Right lobe of liver (tissue), 6 donors: ENCODE measurements around the gene VAV3. TPM values are rescaled to one million over a fixed set of nuclear protein-coding genes. Genes with fewer than 3 reads are reported as not detected.
A peak's percentile ranks its signal among the peaks of the same experiment; 100 is the strongest.

Experiments used
- ATAC-seq, 4 donors: fragments of 200-7000 bp; cut with Tn5 transposase; one replicate each; pipeline ENCODE4 v1.9.1; 2020; ENCODE audit warnings: mild to moderate bottlenecking in 4 of 4, moderate library complexity in 4 of 4
- DNase-seq, 3 donors: peaks; one replicate each; pipeline ENCODE4 v3.0.0-alpha.2; 2020
- H3K27ac ChIP-seq, 3 donors: fragments of 200-600 bp; one replicate each; pipeline ENCODE4 v1.8.0; 2022
- H3K27me3 ChIP-seq, 2 donors: fragments of 200-600 bp; one replicate each; pipeline ENCODE4 v1.8.0; 2022
- H3K36me3 ChIP-seq, 4 donors: fragments of 200-600 bp; sonication (generic) in 1 of 4; one replicate each; pipeline versions ENCODE4 v1.5.1 to v1.8.0; 2017 to 2022; ENCODE audit warnings: control low read depth in 1 of 4
- H3K4me1 ChIP-seq, 4 donors: fragments of 200-600 bp; sonication (generic) in 1 of 4; one replicate each; pipeline versions ENCODE4 v1.5.1 to v1.8.0; 2017 to 2022; ENCODE audit warnings: control low read depth in 1 of 4
- H3K4me3 ChIP-seq, 3 donors: fragments of 200-600 bp; one replicate each; pipeline ENCODE4 v1.8.0; 2022
- H3K9me3 ChIP-seq, 4 donors: fragments of 200-600 bp; sonication (generic) in 1 of 4; one replicate each; pipeline versions ENCODE4 v1.5.1 to v1.8.0; 2017 to 2022; ENCODE audit warnings: control low read depth in 1 of 4
- POLR2A ChIP-seq: fragments of 450-650 bp; IDR thresholded peaks from one replicate; pipeline ENCODE4 v1.6.1; 2017; ENCODE audit warnings: antibody characterized with exemption, mild to moderate bottlenecking
- WGBS: methylation state at CpG from one replicate; pipeline ENCODE4 v1.1.6; 2018; ENCODE audit warnings: low coverage, low lambda C conversion rate; ENCODE audit not compliant: insufficient coverage; ENCODE audit errors: missing lambda C conversion rate; 5-methylcytosine and 5-hydroxymethylcytosine counted together
- intact Hi-C, 2 donors: fragments of 100-400 bp; cut with DNase I; formaldehyde crosslinking; loops; one replicate each; pipeline versions ENCODE4 v1.11.2 to v1.14.1; 2022
- total RNA-seq, 6 experiments: library from RNA; depleted of rRNA in 2 of 6; stranded (reverse); fragments of >200 nt in 2 of 6; fragmentation: NEBNext Ultra II Directional in 3 of 6; extraction: Animal tissue kit (Norgen Biotek cat#: 25700) in 3 of 6; gene quantifications; one replicate each; pipeline versions ENCODE4 v1.1.0 to v1.2.4, GENCODE V29; 2016 to 2023
- TF ChIP-seq, protein P1 (sequence below), 4 donors: fragments of 200-600 bp in 3 of 4; fragments of 450-650 bp in 1 of 4; IDR thresholded peaks; one replicate each; pipeline versions ENCODE4 v1.5.1 to v1.8.0; 2016 to 2022; ENCODE audit warnings: antibody characterized with exemption in 4 of 4, mild to moderate bottlenecking in 2 of 4
- donor health status: DM: no; HTN: yes; CAD: no.
- donor health status: DM: no; HTN: no; CAD: no.
- donor health status: DM: no; HTN: no; CAD: no.
- donor health status: DM: no; HTN: yes; CAD: no.
- donor health status: DM: no; HTN: yes; CAD: no.

VAV3 gene
- total RNA-seq, 6 experiments from 2014 or later: 0.77 to 3.6 (median 1.5) TPM

- no peaks in the 10 kb centered on the region for H3K36me3 ChIP-seq
- TF ChIP-seq, protein P1, sequence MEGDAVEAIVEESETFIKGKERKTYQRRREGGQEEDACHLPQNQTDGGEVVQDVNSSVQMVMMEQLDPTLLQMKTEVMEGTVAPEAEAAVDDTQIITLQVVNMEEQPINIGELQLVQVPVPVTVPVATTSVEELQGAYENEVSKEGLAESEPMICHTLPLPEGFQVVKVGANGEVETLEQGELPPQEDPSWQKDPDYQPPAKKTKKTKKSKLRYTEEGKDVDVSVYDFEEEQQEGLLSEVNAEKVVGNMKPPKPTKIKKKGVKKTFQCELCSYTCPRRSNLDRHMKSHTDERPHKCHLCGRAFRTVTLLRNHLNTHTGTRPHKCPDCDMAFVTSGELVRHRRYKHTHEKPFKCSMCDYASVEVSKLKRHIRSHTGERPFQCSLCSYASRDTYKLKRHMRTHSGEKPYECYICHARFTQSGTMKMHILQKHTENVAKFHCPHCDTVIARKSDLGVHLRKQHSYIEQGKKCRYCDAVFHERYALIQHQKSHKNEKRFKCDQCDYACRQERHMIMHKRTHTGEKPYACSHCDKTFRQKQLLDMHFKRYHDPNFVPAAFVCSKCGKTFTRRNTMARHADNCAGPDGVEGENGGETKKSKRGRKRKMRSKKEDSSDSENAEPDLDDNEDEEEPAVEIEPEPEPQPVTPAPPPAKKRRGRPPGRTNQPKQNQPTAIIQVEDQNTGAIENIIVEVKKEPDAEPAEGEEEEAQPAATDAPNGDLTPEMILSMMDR (IDR thresholded peaks at IDR 0.05): peak; percentile 67 to 74 (median 72)
- no peak for TF ChIP-seq POLR2A
- peaks cover 0 to 6% (median 0%) of the 10 kb centered on the region in 4 donors for H3K4me1 ChIP-seq
- 16% methylated on average over 6 of the region's 6 CpGs for WGBS
- H3K9me3 ChIP-seq: no peaks in the 10 kb centered on the region
- no peak overlapping the region for H3K27ac ChIP-seq
- no peak for DNase-seq
- no peaks in the 10 kb centered on the region for H3K27me3 ChIP-seq
- no peak overlapping the region for H3K4me3 ChIP-seq
- peak; percentile 79 to 84 (median 80) for ATAC-seq
- intact Hi-C loops: loop anchor here in 1 of 2 donors (5.0 kb wide), 1 partner anchor 340 kb away; no protein-coding TSS in a partner anchor
These were observed 182.6 kb downstream of the VAV3 start for GRCh38 chr1:107782217-107782845.

GRCh38 chr1:107781245-107781644, 183.7 kb downstream of the VAV3 start:
- Histone ChIP-seq H3K9me3 (no peaks in the 10 kb centered on the region), H3K27ac (no peak overlapping the region), H3K36me3 (no peaks in the 10 kb centered on the region), H3K4me1 (peaks cover 0 to 6% (median 0%) of the 10 kb centered on the region in 4 donors), H3K4me3 (no peak overlapping the region), H3K27me3 (no peaks in the 10 kb centered on the region)
- ATAC-seq (no peak), DNase-seq (no peak)
- 52% methylated on average over 2 of the region's 2 CpGs for WGBS
- intact Hi-C loops: loop anchor here in 1 of 2 donors (5.0 kb wide), 1 partner anchor 341 kb away; no protein-coding TSS in a partner anchor
- TF ChIP-seq, protein P1 (IDR thresholded peaks at IDR 0.05): no peak
- TF ChIP-seq POLR2A: no peak

GRCh38 chr1:107777664-107778047, 187.3 kb downstream of the VAV3 start:
- intact Hi-C loops: loop anchor here in 1 of 2 donors (5.0 kb wide), 1 partner anchor 345 kb away; no protein-coding TSS in a partner anchor
- Histone ChIP-seq H3K27me3 (no peaks in the 10 kb centered on the region), H3K4me3 (no peak overlapping the region), H3K4me1 (peaks cover 0 to 4% (median 0%) of the 10 kb centered on the region in 4 donors), H3K9me3 (no peaks in the 10 kb centered on the region), H3K27ac (no peak overlapping the region), H3K36me3 (no peaks in the 10 kb centered on the region)
- DNase-seq: no peak
- TF ChIP-seq, protein P1 (IDR thresholded peaks at IDR 0.05): no peak
- no peak for TF ChIP-seq POLR2A
- 38% methylated on average over 3 of the region's 3 CpGs for WGBS
- ATAC-seq: no peak

DNA sequence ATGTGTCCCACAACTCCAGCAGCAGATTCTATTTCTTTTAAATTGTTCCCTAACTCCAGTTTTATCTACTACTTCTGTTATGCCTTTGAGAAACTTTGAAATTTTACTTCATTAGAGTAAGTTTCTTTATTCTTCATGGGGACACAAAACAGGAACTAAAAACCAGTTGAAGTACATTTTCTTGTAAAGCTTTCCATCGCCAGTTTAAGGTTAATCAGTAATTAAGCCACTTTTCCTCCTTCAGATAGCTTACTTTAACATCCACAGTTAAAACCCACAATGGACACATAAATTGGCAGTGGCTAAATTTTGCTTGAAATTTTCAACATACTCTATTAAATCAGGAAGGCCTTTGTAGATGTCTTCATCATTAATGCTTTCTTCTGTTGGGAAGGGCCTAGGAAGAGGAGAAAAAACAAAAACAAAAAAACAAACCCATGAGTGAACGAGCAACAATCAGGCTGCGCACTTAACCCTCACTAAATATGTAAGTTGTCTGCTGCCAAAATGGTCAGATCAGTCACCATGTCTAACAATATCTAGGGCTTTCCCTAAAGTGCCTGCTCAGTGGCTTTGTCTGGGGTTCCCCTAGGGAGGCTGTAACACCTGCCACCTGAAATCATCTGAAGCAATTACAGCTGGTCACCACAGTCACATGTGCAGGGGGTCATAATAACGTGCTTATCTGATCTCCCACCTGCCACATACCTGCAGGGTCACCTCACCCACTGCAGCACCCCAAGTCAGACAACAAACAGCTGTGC, 187.9 kb downstream of the VAV3 start:
- intact Hi-C loops: loop anchor here in 1 of 2 donors (5.0 kb wide), 1 partner anchor 345 kb away; no protein-coding TSS in a partner anchor

More for the DNA sequence above, 187.9 kb downstream of the VAV3 start:
- Histone ChIP-seq H3K27ac (no peak overlapping the region), H3K4me3 (no peak overlapping the region), H3K36me3 (no peaks in the 10 kb centered on the region), H3K4me1 (no peaks in the 10 kb centered on the region), H3K27me3 (no peaks in the 10 kb centered on the region), H3K9me3 (no peaks in the 10 kb centered on the region)
- 70% methylated on average over 3 of the region's 4 CpGs for WGBS
- TF ChIP-seq, protein P1 (IDR thresholded peaks at IDR 0.05): no peak
- no peak for TF ChIP-seq POLR2A
- ATAC-seq (no peak), DNase-seq (no peak)
